HepG2 (cell line): Measurements from ENCODE around the gene ANKRD6. TPM values are rescaled to one million over a fixed set of nuclear protein-coding genes. Genes with fewer than 3 reads are reported as not detected.

ENCODE experiments used
- SIN3A ChIP-seq: IDR thresholded peaks from 2 replicates; pipeline ENCODE4 v1.6.1; 2011; ENCODE audit warnings: low read depth, mild to moderate bottlenecking, control low read depth, low read length, borderline replicate concordance
- XBP1 ChIP-seq: sonication (generic); formaldehyde crosslinking; IDR thresholded peaks from 2 replicates; pipeline ENCODE4 v1.5.0; 2020; ENCODE audit warnings: missing genetic modification reagents
- ZNF382 ChIP-seq: sonication (generic); formaldehyde crosslinking; IDR thresholded peaks from 2 replicates; pipeline ENCODE4 v1.5.0; 2020; ENCODE audit warnings: missing genetic modification reagents, mild to moderate bottlenecking, borderline replicate concordance
- polyA plus RNA-seq, 8 experiments: library from polyadenylated mRNA; depleted of rRNA in 3 of 8; stranded (reverse) in 7 of 8; unstranded in 1 of 8; fragments of >200 nt; fragmentation: Illumina TruSeq in 4 of 8; extraction: Trizol in 4 of 8; gene quantifications; 2 replicates each; pipeline versions ENCODE4 v1.2.1 to v1.2.3, GENCODE V29; 2011 to 2016; ENCODE audit warnings: low read depth in 4 of 8, missing spikeins in 1 of 8, mixed read lengths in 1 of 8; ENCODE audit not compliant: insufficient read depth in 1 of 8
- total RNA-seq, 5 experiments: library from RNA; depleted of rRNA; stranded (reverse); fragments of >200 nt; fragmentation: Illumina TruSeq; extraction: Trizol; gene quantifications; 2 replicates each; pipeline ENCODE4 v1.2.3, GENCODE V29; 2016; ENCODE audit warnings: low read depth in 1 of 5
- TF ChIP-seq, protein P1 (sequence below): sonication (generic); formaldehyde crosslinking; IDR thresholded peaks from 2 replicates; pipeline ENCODE4 v1.5.1; 2020; ENCODE audit warnings: missing genetic modification reagents, mild to moderate bottlenecking, borderline replicate concordance
- TF ChIP-seq, protein P2 (sequence below): sonication (generic); formaldehyde crosslinking; IDR thresholded peaks from 2 replicates; pipeline ENCODE4 v1.5.0; 2020; ENCODE audit warnings: mild to moderate bottlenecking, missing genetic modification reagents, borderline replicate concordance
- TF ChIP-seq, protein P3 (sequence below): sonication (generic); formaldehyde crosslinking; IDR thresholded peaks from 2 replicates; pipeline ENCODE4 v1.8.1; 2022; ENCODE audit warnings: low read depth, mild to moderate bottlenecking, missing genetic modification reagents
- TF ChIP-seq, protein P4 (sequence below): sonication (generic); formaldehyde crosslinking; IDR thresholded peaks from 2 replicates; pipeline ENCODE4 v1.4.0; 2020; ENCODE audit warnings: missing genetic modification reagents
- TF ChIP-seq, protein P5 (sequence below), 2 experiments: sonication (generic) in 1 of 2; formaldehyde crosslinking in 1 of 2; IDR thresholded peaks; 2 replicates each; pipeline versions ENCODE4 v1.5.1 to v1.6.1; 2011 to 2020; ENCODE audit warnings: borderline replicate concordance in 1 of 2, low read depth in 1 of 2, low read length in 1 of 2, mild to moderate bottlenecking in 1 of 2, missing genetic modification reagents in 1 of 2, moderate library complexity in 1 of 2

The ANKRD6 gene
- total and polyA plus RNA-seq, 2 of the 13 experiments (the other 11 are each of a cell fraction or from before 2014, with no cell fraction given) = 0.18 to 0.36 TPM

DNA sequence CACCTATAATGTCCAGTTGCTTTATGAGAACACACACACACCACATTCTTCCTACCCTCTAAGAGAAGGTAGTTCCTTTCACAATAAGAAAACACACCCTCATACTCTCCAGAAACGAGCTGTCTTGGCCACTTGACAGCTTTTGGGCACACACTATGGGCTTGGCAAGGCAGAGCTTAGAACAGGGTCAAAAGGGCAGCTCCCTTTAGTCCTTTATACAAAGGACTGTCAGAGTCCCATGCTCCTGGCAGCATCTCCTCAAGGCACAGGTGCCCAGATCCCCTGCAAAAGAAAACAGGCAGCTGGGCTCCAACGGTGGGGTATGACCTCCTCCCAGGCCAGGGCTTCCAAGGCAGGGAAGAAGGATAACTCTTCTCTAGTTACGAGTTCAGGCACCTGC lies 210.5 kb downstream of the ANKRD6 start (continued):
- TF ChIP-seq, protein P1, sequence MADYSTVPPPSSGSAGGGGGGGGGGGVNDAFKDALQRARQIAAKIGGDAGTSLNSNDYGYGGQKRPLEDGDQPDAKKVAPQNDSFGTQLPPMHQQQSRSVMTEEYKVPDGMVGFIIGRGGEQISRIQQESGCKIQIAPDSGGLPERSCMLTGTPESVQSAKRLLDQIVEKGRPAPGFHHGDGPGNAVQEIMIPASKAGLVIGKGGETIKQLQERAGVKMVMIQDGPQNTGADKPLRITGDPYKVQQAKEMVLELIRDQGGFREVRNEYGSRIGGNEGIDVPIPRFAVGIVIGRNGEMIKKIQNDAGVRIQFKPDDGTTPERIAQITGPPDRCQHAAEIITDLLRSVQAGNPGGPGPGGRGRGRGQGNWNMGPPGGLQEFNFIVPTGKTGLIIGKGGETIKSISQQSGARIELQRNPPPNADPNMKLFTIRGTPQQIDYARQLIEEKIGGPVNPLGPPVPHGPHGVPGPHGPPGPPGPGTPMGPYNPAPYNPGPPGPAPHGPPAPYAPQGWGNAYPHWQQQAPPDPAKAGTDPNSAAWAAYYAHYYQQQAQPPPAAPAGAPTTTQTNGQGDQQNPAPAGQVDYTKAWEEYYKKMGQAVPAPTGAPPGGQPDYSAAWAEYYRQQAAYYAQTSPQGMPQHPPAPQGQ (CRISPR knock-in tag) = no peak
- TF ChIP-seq XBP1 (CRISPR knock-in tag) (no peak), ZNF382 (CRISPR knock-in tag) (no peak), SIN3A (no peak)
- TF ChIP-seq, protein P2, sequence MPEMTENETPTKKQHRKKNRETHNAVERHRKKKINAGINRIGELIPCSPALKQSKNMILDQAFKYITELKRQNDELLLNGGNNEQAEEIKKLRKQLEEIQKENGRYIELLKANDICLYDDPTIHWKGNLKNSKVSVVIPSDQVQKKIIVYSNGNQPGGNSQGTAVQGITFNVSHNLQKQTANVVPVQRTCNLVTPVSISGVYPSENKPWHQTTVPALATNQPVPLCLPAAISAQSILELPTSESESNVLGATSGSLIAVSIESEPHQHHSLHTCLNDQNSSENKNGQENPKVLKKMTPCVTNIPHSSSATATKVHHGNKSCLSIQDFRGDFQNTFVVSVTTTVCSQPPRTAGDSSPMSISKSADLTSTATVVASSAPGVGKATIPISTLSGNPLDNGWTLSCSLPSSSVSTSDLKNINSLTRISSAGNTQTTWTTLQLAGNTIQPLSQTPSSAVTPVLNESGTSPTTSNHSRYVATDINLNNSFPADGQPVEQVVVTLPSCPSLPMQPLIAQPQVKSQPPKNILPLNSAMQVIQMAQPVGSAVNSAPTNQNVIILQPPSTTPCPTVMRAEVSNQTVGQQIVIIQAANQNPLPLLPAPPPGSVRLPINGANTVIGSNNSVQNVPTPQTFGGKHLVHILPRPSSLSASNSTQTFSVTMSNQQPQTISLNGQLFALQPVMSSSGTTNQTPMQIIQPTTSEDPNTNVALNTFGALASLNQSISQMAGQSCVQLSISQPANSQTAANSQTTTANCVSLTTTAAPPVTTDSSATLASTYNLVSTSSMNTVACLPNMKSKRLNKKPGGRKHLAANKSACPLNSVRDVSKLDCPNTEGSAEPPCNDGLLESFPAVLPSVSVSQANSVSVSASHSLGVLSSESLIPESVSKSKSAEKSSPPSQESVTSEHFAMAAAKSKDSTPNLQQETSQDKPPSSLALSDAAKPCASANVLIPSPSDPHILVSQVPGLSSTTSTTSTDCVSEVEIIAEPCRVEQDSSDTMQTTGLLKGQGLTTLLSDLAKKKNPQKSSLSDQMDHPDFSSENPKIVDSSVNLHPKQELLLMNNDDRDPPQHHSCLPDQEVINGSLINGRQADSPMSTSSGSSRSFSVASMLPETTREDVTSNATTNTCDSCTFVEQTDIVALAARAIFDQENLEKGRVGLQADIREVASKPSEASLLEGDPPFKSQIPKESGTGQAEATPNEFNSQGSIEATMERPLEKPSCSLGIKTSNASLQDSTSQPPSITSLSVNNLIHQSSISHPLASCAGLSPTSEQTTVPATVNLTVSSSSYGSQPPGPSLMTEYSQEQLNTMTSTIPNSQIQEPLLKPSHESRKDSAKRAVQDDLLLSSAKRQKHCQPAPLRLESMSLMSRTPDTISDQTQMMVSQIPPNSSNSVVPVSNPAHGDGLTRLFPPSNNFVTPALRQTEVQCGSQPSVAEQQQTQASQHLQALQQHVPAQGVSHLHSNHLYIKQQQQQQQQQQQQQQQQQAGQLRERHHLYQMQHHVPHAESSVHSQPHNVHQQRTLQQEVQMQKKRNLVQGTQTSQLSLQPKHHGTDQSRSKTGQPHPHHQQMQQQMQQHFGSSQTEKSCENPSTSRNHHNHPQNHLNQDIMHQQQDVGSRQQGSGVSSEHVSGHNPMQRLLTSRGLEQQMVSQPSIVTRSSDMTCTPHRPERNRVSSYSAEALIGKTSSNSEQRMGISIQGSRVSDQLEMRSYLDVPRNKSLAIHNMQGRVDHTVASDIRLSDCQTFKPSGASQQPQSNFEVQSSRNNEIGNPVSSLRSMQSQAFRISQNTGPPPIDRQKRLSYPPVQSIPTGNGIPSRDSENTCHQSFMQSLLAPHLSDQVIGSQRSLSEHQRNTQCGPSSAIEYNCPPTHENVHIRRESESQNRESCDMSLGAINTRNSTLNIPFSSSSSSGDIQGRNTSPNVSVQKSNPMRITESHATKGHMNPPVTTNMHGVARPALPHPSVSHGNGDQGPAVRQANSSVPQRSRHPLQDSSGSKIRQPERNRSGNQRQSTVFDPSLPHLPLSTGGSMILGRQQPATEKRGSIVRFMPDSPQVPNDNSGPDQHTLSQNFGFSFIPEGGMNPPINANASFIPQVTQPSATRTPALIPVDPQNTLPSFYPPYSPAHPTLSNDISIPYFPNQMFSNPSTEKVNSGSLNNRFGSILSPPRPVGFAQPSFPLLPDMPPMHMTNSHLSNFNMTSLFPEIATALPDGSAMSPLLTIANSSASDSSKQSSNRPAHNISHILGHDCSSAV (CRISPR knock-in tag) = no peak
- TF ChIP-seq, protein P3, sequence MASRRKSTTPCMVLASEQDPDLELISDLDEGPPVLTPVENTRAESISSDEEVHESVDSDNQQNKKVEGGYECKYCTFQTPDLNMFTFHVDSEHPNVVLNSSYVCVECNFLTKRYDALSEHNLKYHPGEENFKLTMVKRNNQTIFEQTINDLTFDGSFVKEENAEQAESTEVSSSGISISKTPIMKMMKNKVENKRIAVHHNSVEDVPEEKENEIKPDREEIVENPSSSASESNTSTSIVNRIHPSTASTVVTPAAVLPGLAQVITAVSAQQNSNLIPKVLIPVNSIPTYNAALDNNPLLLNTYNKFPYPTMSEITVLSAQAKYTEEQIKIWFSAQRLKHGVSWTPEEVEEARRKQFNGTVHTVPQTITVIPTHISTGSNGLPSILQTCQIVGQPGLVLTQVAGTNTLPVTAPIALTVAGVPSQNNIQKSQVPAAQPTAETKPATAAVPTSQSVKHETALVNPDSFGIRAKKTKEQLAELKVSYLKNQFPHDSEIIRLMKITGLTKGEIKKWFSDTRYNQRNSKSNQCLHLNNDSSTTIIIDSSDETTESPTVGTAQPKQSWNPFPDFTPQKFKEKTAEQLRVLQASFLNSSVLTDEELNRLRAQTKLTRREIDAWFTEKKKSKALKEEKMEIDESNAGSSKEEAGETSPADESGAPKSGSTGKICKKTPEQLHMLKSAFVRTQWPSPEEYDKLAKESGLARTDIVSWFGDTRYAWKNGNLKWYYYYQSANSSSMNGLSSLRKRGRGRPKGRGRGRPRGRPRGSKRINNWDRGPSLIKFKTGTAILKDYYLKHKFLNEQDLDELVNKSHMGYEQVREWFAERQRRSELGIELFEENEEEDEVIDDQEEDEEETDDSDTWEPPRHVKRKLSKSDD = no peak
- TF ChIP-seq, protein P4, sequence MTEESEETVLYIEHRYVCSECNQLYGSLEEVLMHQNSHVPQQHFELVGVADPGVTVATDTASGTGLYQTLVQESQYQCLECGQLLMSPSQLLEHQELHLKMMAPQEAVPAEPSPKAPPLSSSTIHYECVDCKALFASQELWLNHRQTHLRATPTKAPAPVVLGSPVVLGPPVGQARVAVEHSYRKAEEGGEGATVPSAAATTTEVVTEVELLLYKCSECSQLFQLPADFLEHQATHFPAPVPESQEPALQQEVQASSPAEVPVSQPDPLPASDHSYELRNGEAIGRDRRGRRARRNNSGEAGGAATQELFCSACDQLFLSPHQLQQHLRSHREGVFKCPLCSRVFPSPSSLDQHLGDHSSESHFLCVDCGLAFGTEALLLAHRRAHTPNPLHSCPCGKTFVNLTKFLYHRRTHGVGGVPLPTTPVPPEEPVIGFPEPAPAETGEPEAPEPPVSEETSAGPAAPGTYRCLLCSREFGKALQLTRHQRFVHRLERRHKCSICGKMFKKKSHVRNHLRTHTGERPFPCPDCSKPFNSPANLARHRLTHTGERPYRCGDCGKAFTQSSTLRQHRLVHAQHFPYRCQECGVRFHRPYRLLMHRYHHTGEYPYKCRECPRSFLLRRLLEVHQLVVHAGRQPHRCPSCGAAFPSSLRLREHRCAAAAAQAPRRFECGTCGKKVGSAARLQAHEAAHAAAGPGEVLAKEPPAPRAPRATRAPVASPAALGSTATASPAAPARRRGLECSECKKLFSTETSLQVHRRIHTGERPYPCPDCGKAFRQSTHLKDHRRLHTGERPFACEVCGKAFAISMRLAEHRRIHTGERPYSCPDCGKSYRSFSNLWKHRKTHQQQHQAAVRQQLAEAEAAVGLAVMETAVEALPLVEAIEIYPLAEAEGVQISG (CRISPR knock-in tag) = no peak
- TF ChIP-seq, protein P5, sequence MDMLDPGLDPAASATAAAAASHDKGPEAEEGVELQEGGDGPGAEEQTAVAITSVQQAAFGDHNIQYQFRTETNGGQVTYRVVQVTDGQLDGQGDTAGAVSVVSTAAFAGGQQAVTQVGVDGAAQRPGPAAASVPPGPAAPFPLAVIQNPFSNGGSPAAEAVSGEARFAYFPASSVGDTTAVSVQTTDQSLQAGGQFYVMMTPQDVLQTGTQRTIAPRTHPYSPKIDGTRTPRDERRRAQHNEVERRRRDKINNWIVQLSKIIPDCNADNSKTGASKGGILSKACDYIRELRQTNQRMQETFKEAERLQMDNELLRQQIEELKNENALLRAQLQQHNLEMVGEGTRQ (IDR thresholded peaks at IDR 0.05; ENCODE audit: low read depth, low read length) = no peak
- TF ChIP-seq, protein P5 (CRISPR knock-in tag; IDR thresholded peaks at IDR 0.05; ENCODE audit: borderline replicate concordance) = no peak
